ENCODE results near the gene RHOV. TPM values are rescaled to one million over a fixed set of nuclear protein-coding genes. Genes with fewer than 3 reads are reported as not detected.
A peak's percentile ranks its signal among the peaks of the same experiment; 100 is the strongest.

RHOV gene
- total RNA-seq, 1 donor from 2014 or later: 0.12 TPM

DNA sequence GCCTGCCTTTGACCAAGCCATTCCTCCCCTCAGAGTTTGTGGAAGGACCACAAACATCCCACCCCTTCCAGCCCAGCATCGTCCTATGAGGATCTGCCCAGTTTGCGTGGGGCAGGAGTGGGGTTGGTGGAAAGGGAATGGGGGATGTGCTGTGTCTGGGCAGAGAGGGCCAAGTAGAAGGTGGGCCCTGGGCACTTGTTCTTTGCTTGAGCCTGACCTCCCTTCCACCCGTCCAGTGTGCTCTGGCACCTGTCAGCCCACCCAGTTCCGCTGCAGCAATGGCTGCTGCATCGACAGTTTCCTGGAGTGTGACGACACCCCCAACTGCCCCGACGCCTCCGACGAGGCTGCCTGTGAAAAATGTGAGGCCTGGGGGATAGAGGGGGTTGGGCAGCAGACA, 19.9 kb downstream of the RHOV start:
- Mint-ChIP-seq H3K27me3 (ENCODE audit: low read depth) (no peaks in the 10 kb centered on the region), H3K27ac (ENCODE audit: unreplicated experiment) (no peak overlapping the region), H3K36me3 (ENCODE audit: low read depth) (no peaks in the 10 kb centered on the region), H3K9me3 (ENCODE audit: low read depth) (no peaks in the 10 kb centered on the region), H3K4me1 (ENCODE audit: low read depth) (peaks cover 9% of the 10 kb centered on the region), H3K4me3 (ENCODE audit: unreplicated experiment) (no peak overlapping the region)
- TF ChIP-seq, protein P1, sequence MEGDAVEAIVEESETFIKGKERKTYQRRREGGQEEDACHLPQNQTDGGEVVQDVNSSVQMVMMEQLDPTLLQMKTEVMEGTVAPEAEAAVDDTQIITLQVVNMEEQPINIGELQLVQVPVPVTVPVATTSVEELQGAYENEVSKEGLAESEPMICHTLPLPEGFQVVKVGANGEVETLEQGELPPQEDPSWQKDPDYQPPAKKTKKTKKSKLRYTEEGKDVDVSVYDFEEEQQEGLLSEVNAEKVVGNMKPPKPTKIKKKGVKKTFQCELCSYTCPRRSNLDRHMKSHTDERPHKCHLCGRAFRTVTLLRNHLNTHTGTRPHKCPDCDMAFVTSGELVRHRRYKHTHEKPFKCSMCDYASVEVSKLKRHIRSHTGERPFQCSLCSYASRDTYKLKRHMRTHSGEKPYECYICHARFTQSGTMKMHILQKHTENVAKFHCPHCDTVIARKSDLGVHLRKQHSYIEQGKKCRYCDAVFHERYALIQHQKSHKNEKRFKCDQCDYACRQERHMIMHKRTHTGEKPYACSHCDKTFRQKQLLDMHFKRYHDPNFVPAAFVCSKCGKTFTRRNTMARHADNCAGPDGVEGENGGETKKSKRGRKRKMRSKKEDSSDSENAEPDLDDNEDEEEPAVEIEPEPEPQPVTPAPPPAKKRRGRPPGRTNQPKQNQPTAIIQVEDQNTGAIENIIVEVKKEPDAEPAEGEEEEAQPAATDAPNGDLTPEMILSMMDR (IDR thresholded peaks at IDR 0.05): no peak
- peak; percentile 56 for DNase-seq (ENCODE audit: low spot score)

DNA sequence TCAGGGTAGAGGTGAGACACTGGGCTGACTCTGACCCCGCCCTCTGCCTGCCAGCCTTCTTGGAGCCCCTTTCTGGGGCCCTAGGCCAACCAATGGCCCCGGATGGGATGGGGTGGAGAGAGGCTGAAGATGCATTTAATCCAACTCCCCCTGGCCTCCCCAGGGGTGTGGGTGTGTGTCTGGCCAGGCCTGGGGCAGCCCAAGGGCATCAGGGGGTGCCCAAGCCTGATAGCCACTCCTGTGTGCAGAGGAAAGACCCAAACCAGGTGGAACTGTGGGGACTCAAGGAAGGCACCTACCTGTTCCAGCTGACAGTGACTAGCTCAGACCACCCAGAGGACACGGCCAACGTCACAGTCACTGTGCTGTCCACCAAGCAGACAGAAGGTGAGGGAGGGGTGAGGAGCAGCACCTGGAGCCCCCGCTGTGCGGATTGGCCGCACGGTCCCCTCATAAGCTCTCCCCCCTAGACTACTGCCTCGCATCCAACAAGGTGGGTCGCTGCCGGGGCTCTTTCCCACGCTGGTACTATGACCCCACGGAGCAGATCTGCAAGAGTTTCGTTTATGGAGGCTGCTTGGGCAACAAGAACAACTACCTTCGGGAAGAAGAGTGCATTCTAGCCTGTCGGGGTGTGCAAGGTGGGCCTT, 20.7 kb downstream of the RHOV start:
- TF ChIP-seq, protein P1 (IDR thresholded peaks at IDR 0.05): no peak
- Mint-ChIP-seq H3K36me3 (ENCODE audit: low read depth) (no peaks in the 10 kb centered on the region), H3K9me3 (ENCODE audit: low read depth) (no peaks in the 10 kb centered on the region), H3K27ac (ENCODE audit: unreplicated experiment) (no peak overlapping the region), H3K4me1 (ENCODE audit: low read depth) (peaks cover 8% of the 10 kb centered on the region), H3K27me3 (ENCODE audit: low read depth) (no peaks in the 10 kb centered on the region), H3K4me3 (ENCODE audit: unreplicated experiment) (no peak overlapping the region)
- peak; percentile 61 for DNase-seq (ENCODE audit: low spot score)

DNA sequence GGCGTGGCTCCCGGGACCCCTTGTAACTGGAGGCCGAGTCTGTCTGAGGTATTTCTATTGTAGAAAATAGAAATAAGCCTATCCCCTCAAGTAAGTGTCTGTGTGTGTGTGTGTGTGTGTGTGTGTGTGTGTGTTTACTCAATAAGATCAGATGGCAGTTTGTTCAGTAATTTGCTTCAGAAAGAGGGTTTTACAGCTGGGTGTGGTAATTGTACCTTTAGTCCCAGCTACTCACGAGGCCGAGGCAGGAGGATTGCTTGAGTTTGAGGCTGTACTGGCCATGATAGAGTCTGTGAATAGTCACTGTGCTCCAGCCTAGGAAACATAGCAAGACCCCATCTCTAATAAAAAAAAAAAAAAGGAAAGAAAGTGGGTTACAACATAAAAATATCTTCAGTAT, 21.5 kb downstream of the RHOV start:
- Mint-ChIP-seq H3K27ac (ENCODE audit: unreplicated experiment) (no peak overlapping the region), H3K36me3 (ENCODE audit: low read depth) (no peaks in the 10 kb centered on the region), H3K27me3 (ENCODE audit: low read depth) (no peaks in the 10 kb centered on the region), H3K9me3 (ENCODE audit: low read depth) (no peaks in the 10 kb centered on the region), H3K4me3 (ENCODE audit: unreplicated experiment) (no peak overlapping the region), H3K4me1 (ENCODE audit: low read depth) (peaks cover 2% of the 10 kb centered on the region)
- peak; percentile 2 for DNase-seq (ENCODE audit: low spot score)
- TF ChIP-seq, protein P1 (IDR thresholded peaks at IDR 0.05): no peak

DNA sequence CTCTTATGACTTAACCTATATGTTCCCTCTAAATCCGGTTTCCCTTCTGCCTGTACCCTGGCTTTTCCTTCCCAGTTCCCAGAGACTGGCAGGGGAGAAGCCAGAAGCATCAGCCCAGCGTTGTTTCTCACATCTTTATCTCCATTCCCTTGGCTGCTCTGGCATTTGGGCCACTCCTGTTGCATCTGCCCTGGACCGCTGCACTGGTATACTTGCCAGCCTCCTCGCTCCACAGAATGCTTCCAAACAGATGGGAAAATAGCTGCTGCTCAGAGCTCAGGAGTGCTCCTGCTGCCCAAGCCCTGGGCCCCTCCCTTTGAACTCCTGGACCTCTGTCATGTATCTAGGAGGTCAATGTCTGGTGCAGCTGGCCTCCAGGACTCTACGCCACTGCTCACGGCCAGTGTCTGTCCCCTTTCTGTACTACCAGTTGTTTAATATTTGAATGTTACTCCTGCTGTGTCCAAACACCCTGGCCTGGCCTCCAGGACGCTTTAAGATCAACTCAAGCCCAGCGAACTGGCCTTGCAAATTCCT, 23.4 kb downstream of the RHOV start:
- Mint-ChIP-seq H3K27me3 (ENCODE audit: low read depth) (peaks cover 3% of the 10 kb centered on the region), H3K9me3 (ENCODE audit: low read depth) (no peaks in the 10 kb centered on the region), H3K36me3 (ENCODE audit: low read depth) (no peaks in the 10 kb centered on the region), H3K4me1 (ENCODE audit: low read depth) (no peaks in the 10 kb centered on the region), H3K4me3 (ENCODE audit: unreplicated experiment) (no peak overlapping the region), H3K27ac (ENCODE audit: unreplicated experiment) (no peak overlapping the region)
- TF ChIP-seq, protein P1 (IDR thresholded peaks at IDR 0.05): no peak
- peak; percentile 43 for DNase-seq (ENCODE audit: low spot score)

DNA sequence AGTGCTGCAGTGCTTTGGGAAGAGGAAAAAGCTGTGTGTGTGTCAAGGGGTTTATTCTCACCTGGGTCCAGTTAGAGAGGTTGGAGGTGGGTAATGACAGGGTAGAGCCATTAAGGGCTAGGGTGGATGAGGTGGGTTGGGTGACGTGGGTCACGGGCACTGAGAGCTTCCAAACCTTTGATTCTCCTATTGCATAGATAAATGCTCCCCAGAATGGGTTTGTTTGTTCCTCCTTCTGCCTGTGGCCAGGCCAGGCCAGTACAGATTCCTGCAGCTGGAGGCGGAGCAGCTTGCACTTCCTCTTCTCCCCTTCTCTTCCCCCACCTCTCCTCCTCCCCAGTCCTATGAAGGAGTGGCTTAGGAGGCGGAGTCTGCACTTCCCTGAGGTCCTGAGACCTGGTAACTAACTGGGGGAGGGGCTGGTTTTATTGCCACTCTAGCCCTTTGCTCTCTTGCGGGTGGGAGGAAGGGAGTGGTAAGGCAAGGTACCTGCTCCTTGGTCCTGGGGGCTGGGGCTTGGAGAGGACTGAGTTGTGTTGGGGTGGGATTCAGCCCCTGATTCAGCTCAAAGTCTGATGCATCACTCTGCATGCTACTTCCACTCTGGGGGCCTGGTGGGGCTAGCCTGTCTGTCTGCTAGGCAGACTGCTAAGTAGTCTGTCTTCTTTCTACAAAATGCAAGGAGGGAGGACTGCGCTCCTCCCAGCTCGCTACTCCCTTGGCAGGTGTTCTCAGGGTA, 26.6 kb downstream of the RHOV start:
- no peaks in the 10 kb centered on the region for H3K9me3 Mint-ChIP-seq (ENCODE audit: low read depth)
- H3K36me3 Mint-ChIP-seq (ENCODE audit: low read depth): no peaks in the 10 kb centered on the region
- no peak overlapping the region for H3K27ac Mint-ChIP-seq (ENCODE audit: unreplicated experiment)
- TF ChIP-seq, protein P1 (IDR thresholded peaks at IDR 0.05): no peak
- H3K27me3 Mint-ChIP-seq (ENCODE audit: low read depth): peaks cover 11% of the 10 kb centered on the region
- DNase-seq (ENCODE audit: low spot score): peak; percentile 63
- peaks cover 8% of the 10 kb centered on the region for H3K4me1 Mint-ChIP-seq (ENCODE audit: low read depth)
- H3K4me3 Mint-ChIP-seq (ENCODE audit: unreplicated experiment): no peak overlapping the region

All from chondrocyte (in vitro differentiated cells).